ENCODE measurements around the gene PRKX.
"Not testable (repeated sequence)": the region's sequence is repeated elsewhere in the genome, so short reads cannot be mapped to it uniquely, and the experiment has no call there.

DNA sequence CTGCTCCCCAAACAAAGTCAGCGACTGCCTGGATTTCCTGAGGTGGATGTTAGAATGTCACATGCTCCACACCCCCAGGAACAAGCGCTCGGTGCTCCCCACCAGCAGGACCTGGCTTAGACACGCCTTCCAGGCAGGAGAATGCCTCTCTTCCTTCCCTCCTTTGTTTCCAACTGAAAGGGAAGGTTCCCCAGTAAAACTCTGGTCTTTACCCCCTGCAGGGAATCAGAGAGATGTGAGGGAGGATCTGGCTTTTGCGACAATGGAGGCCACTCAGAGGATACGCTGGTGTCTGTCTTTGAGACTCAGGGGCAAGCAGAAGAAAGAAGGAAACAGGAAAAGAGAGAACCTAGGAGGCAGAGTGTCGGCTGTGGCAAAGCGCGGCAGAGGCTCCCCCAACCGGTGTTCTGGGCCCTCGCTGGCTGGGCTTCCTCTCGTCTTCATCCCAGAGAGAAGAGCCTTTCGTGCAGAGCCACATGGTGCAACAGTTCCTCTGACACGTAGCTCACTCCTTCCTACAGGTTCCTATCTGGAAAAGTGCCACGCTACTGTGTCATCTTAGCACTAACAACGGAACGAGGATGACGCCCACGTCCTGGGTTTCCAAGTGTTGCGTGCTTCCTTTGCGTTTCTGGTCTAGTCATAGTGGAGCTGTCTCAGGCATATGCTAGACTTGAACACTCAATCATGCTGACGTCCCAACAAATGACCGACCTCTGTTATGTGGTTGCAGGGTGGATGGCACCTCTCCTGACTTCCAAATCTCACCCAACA lies 73.4 kb downstream of the PRKX start:
- TF ChIP-seq POLR2A (IDR thresholded peaks at IDR 0.05; ENCODE audit: low read depth, low read length); TAF1 (IDR thresholded peaks at IDR 0.05; ENCODE audit: low read depth, low read length); POLR2AphosphoS5 (IDR thresholded peaks at IDR 0.05; ENCODE audit: low read depth, low read length); SPI1 (IDR thresholded peaks at IDR 0.05; ENCODE audit: low read depth, low read length); POU2F2 (IDR thresholded peaks at IDR 0.05; ENCODE audit: low read depth, low read length); PAX5 (IDR thresholded peaks at IDR 0.05; ENCODE audit: insufficient read depth, low read length, severe bottlenecking): not testable (repeated sequence)
